HepG2 (cell line): ENCODE data around the gene B9D2.

ENCODE experiments used
- ARNT ChIP-seq: fragments of 450-650 bp; IDR thresholded peaks from 2 replicates; pipeline ENCODE4 v1.6.1; 2017
- ESRRA ChIP-seq: sonication (generic); formaldehyde crosslinking; IDR thresholded peaks from 2 replicates; pipeline ENCODE4 v1.5.1; 2020; ENCODE audit warnings: mild to moderate bottlenecking, low read depth, missing genetic modification reagents
- FOXA1 ChIP-seq, 2 experiments: fragments of 450-650 bp in 1 of 2; sonication (generic) in 1 of 2; formaldehyde crosslinking in 1 of 2; IDR thresholded peaks; 2 replicates each; pipeline versions ENCODE4 v1.4.0 to v1.6.1; 2016 to 2020; ENCODE audit warnings: missing genetic modification reagents in 1 of 2
- NFYB ChIP-seq: sonication (generic); formaldehyde crosslinking; IDR thresholded peaks from 2 replicates; pipeline ENCODE4 v1.4.0; 2020; ENCODE audit warnings: missing genetic modification reagents
- RAD51 ChIP-seq: fragments of 450-650 bp; IDR thresholded peaks from 2 replicates; pipeline ENCODE4 v1.6.1; 2016; ENCODE audit warnings: borderline replicate concordance
- SIN3A ChIP-seq: IDR thresholded peaks from 2 replicates; pipeline ENCODE4 v1.6.1; 2011; ENCODE audit warnings: low read depth, mild to moderate bottlenecking, control low read depth, low read length, borderline replicate concordance
- SOX13 ChIP-seq, 3 experiments: fragments of 450-650 bp in 1 of 3; sonication (generic) in 1 of 3; formaldehyde crosslinking in 1 of 3; IDR thresholded peaks in 2 of 3; conservative IDR thresholded peaks in 1 of 3; 2 replicates each; pipeline versions ENCODE4 v1.5.0 to v1.6.1; 2016 to 2020; ENCODE audit warnings: antibody characterized with exemption in 1 of 3, mild to moderate bottlenecking in 1 of 3, missing compliant biosample characterization in 1 of 3, missing genetic modification reagents in 1 of 3, moderate library complexity in 1 of 3
- ZFP90 ChIP-seq: sonication (generic); formaldehyde crosslinking; IDR thresholded peaks from 2 replicates; pipeline ENCODE4 v1.8.0; 2022; ENCODE audit warnings: missing genetic modification reagents, mild to moderate bottlenecking, inconsistent platforms, borderline replicate concordance
- TF ChIP-seq, protein P1 (sequence below): sonication (generic); formaldehyde crosslinking; IDR thresholded peaks from 2 replicates; pipeline ENCODE4 v1.5.0; 2020; ENCODE audit warnings: mild to moderate bottlenecking, missing genetic modification reagents, moderate library complexity
- TF ChIP-seq, protein P2 (sequence below): sonication (generic); formaldehyde crosslinking; IDR thresholded peaks from 2 replicates; pipeline ENCODE4 v1.4.0; 2020; ENCODE audit warnings: missing genetic modification reagents
- TF ChIP-seq, protein P3 (sequence below): sonication (generic); formaldehyde crosslinking; IDR thresholded peaks from 2 replicates; pipeline ENCODE4 v1.4.0; 2020; ENCODE audit warnings: missing genetic modification reagents
- TF ChIP-seq, protein P4 (sequence below): sonication (generic); formaldehyde crosslinking; IDR thresholded peaks from 2 replicates; pipeline ENCODE4 v1.5.0; 2020; ENCODE audit warnings: missing genetic modification reagents
- TF ChIP-seq, protein P5 (sequence below): sonication (generic); formaldehyde crosslinking; IDR thresholded peaks from 2 replicates; pipeline ENCODE4 v1.4.0; 2020; ENCODE audit warnings: missing genetic modification reagents
- TF ChIP-seq, protein P6 (sequence below): sonication (generic); formaldehyde crosslinking; IDR thresholded peaks from 2 replicates; pipeline ENCODE4 v1.4.0; 2020; ENCODE audit warnings: missing genetic modification reagents, borderline replicate concordance

DNA sequence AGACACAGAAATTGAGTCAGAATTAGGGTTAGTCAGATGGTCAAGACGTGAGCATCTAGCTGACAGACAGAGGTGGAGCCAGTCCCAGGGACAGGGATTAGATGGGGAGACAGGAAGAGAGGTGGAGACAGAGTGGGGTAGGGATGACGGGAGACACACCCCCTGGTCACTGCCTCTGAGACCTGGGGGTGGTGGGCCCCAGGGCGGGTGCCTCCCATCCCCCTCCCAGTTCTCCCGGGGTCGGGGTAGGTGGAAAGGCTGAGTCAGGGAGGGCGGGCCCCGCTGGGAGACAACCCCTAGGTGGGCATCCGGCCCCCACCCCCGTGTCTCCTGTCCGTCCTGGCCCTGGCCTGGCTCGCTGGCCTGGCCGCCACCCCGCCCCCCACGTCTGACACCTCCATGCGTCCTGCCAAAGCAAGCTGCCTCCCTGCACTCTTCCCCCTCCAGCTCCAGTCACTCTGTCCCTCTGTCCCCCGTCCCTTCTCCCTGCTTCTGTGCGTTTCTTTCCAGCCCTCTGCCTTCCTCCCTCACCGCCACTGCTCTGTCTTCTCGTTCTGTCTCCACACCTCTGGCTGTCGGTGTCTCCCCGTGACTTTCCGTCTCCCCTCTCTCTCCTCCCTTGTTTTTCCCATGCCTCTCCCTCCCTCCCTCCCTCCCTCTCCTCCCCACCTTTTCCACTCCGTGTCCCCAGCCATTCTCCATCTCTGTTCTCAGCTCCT is 38.9 kb downstream of the B9D2 start:
- TF ChIP-seq ARNT (no peak), FOXA1 (IDR thresholded peaks at IDR 0.05) (no peak), FOXA1 (CRISPR knock-in tag; IDR thresholded peaks at IDR 0.05) (0 out of 2 replicates have a peak, but pooled peaks have one; percentile 19), NFYB (CRISPR knock-in tag) (no peak), RAD51 (no peak), ESRRA (CRISPR knock-in tag) (no peak), SIN3A (no peak; the same call in 1 of the 2 replicates), SOX13 (IDR thresholded peaks at IDR 0.05) (no peak), SOX13 (CRISPR knock-in tag; conservative IDR thresholded peaks at IDR 0.05 in 1 of 2, IDR thresholded peaks at IDR 0.05 in 1 of 2) (peak in 1 of 2 experiments; percentile 52; a peak in 2 of 4 replicates), ZFP90 (CRISPR knock-in tag) (no peak)
- TF ChIP-seq, protein P1, sequence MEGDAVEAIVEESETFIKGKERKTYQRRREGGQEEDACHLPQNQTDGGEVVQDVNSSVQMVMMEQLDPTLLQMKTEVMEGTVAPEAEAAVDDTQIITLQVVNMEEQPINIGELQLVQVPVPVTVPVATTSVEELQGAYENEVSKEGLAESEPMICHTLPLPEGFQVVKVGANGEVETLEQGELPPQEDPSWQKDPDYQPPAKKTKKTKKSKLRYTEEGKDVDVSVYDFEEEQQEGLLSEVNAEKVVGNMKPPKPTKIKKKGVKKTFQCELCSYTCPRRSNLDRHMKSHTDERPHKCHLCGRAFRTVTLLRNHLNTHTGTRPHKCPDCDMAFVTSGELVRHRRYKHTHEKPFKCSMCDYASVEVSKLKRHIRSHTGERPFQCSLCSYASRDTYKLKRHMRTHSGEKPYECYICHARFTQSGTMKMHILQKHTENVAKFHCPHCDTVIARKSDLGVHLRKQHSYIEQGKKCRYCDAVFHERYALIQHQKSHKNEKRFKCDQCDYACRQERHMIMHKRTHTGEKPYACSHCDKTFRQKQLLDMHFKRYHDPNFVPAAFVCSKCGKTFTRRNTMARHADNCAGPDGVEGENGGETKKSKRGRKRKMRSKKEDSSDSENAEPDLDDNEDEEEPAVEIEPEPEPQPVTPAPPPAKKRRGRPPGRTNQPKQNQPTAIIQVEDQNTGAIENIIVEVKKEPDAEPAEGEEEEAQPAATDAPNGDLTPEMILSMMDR (CRISPR knock-in tag) = no peak
- TF ChIP-seq, protein P2, sequence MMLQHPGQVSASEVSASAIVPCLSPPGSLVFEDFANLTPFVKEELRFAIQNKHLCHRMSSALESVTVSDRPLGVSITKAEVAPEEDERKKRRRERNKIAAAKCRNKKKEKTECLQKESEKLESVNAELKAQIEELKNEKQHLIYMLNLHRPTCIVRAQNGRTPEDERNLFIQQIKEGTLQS (CRISPR knock-in tag) = no peak
- TF ChIP-seq, protein P3, sequence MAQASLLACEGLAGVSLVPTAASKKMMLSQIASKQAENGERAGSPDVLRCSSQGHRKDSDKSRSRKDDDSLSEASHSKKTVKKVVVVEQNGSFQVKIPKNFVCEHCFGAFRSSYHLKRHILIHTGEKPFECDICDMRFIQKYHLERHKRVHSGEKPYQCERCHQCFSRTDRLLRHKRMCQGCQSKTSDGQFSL (CRISPR knock-in tag) = no peak
- TF ChIP-seq, protein P4, sequence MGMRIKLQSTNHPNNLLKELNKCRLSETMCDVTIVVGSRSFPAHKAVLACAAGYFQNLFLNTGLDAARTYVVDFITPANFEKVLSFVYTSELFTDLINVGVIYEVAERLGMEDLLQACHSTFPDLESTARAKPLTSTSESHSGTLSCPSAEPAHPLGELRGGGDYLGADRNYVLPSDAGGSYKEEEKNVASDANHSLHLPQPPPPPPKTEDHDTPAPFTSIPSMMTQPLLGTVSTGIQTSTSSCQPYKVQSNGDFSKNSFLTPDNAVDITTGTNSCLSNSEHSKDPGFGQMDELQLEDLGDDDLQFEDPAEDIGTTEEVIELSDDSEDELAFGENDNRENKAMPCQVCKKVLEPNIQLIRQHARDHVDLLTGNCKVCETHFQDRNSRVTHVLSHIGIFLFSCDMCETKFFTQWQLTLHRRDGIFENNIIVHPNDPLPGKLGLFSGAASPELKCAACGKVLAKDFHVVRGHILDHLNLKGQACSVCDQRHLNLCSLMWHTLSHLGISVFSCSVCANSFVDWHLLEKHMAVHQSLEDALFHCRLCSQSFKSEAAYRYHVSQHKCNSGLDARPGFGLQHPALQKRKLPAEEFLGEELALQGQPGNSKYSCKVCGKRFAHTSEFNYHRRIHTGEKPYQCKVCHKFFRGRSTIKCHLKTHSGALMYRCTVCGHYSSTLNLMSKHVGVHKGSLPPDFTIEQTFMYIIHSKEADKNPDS (CRISPR knock-in tag) = no peak
- TF ChIP-seq, protein P5, sequence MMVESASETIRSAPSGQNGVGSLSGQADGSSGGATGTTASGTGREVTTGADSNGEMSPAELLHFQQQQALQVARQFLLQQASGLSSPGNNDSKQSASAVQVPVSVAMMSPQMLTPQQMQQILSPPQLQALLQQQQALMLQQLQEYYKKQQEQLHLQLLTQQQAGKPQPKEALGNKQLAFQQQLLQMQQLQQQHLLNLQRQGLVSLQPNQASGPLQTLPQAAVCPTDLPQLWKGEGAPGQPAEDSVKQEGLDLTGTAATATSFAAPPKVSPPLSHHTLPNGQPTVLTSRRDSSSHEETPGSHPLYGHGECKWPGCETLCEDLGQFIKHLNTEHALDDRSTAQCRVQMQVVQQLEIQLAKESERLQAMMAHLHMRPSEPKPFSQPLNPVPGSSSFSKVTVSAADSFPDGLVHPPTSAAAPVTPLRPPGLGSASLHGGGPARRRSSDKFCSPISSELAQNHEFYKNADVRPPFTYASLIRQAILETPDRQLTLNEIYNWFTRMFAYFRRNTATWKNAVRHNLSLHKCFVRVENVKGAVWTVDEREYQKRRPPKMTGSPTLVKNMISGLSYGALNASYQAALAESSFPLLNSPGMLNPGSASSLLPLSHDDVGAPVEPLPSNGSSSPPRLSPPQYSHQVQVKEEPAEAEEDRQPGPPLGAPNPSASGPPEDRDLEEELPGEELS (CRISPR knock-in tag) = peak; percentile 42
- TF ChIP-seq, protein P6, sequence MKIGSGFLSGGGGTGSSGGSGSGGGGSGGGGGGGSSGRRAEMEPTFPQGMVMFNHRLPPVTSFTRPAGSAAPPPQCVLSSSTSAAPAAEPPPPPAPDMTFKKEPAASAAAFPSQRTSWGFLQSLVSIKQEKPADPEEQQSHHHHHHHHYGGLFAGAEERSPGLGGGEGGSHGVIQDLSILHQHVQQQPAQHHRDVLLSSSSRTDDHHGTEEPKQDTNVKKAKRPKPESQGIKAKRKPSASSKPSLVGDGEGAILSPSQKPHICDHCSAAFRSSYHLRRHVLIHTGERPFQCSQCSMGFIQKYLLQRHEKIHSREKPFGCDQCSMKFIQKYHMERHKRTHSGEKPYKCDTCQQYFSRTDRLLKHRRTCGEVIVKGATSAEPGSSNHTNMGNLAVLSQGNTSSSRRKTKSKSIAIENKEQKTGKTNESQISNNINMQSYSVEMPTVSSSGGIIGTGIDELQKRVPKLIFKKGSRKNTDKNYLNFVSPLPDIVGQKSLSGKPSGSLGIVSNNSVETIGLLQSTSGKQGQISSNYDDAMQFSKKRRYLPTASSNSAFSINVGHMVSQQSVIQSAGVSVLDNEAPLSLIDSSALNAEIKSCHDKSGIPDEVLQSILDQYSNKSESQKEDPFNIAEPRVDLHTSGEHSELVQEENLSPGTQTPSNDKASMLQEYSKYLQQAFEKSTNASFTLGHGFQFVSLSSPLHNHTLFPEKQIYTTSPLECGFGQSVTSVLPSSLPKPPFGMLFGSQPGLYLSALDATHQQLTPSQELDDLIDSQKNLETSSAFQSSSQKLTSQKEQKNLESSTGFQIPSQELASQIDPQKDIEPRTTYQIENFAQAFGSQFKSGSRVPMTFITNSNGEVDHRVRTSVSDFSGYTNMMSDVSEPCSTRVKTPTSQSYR = peak; percentile 91
